Measurements from ENCODE around the gene ATXN7L3. TPM values are rescaled to one million over a fixed set of nuclear protein-coding genes. Genes with fewer than 3 reads are reported as not detected.
A peak's percentile ranks its signal among the peaks of the same experiment; 100 is the strongest.

Gene ATXN7L3
- total RNA-seq, 1 experiment from 2014 or later = 48.5 TPM

GRCh38 chr17:44203731-44204440 is 4.2 kb upstream of the ATXN7L3 start:
- peak; percentile 56 for DNase-seq (ENCODE audit: low read depth)

GRCh38 chr17:44202756-44203155 is 3.1 kb upstream of the ATXN7L3 start:
- no peak for DNase-seq (ENCODE audit: low read depth)

- DNase-seq (ENCODE audit: low read depth) = no peak
These were observed 933 bp upstream of the ATXN7L3 start for GRCh38 chr17:44200478-44201155.

GRCh38 chr17:44198721-44199552 is 747 bp downstream of the ATXN7L3 start:
- peak; percentile 28 for DNase-seq (ENCODE audit: low read depth)

GRCh38 chr17:44197980-44198720 is 1.5 kb downstream of the ATXN7L3 start:
- DNase-seq (ENCODE audit: low read depth) = peak; percentile 60

- DNase-seq (ENCODE audit: low read depth) = no peak
These were observed 2.6 kb downstream of the ATXN7L3 start for GRCh38 chr17:44197107-44197506.

GRCh38 chr17:44193326-44194084 is 6.2 kb downstream of the ATXN7L3 start:
- DNase-seq (ENCODE audit: low read depth) = no peak

- no peak for DNase-seq (ENCODE audit: low read depth)
These were observed 6.9 kb downstream of the ATXN7L3 start for GRCh38 chr17:44192750-44193149.

- DNase-seq (ENCODE audit: low read depth) = no peak
These were observed 7.7 kb downstream of the ATXN7L3 start for GRCh38 chr17:44191941-44192496.

GRCh38 chr17:44191369-44191768 is 8.3 kb downstream of the ATXN7L3 start:
- DNase-seq (ENCODE audit: low read depth) = no peak

- no peak for DNase-seq (ENCODE audit: low read depth)
These were observed 9.2 kb downstream of the ATXN7L3 start for GRCh38 chr17:44190481-44190880.

- DNase-seq (ENCODE audit: low read depth) = no peak
These were observed 10.9 kb downstream of the ATXN7L3 start for GRCh38 chr17:44188576-44189403.

- no peak for DNase-seq (ENCODE audit: low read depth)
These were observed 12.4 kb downstream of the ATXN7L3 start for GRCh38 chr17:44187131-44187899.

- DNase-seq (ENCODE audit: low read depth) = peak; percentile 98
These were observed 13.2 kb downstream of the ATXN7L3 start, which contains the start of gene TMUB2 for GRCh38 chr17:44186307-44187130. Gene TMUB2, plus strand, starts transcription at chr17:44186972. Its CDS starts 737 bp downstream, at chr17:44187709.

GRCh38 chr17:44184212-44184810 is 15.4 kb downstream of the ATXN7L3 start:
- DNase-seq (ENCODE audit: low read depth) = no peak

- DNase-seq (ENCODE audit: low read depth) = no peak
These were observed 16.7 kb downstream of the ATXN7L3 start for GRCh38 chr17:44183024-44183423.

- DNase-seq (ENCODE audit: low read depth) = no peak
These were observed 21.6 kb downstream of the ATXN7L3 start for GRCh38 chr17:44178133-44178532.
